ENCODE measurements around the gene POLR1A.

DNA sequence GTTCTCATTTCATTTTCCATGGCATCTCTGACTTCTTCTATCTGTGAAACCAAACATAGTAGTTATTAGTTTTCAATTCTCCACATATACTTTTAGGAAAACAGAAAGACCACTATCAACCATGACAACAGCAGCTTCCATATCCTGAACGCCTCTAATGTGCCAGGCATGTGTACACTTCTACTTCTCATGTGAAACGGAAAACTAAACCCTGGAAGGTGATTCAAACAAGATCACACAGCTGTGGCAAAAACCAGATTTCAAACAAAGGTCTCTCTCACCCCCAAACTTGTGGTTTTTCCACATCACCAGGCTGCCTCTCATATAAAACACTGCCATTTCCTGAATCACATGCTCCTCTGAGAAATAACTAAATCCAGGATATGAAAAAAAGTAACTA lies 42.1 kb upstream of the POLR1A start:
- TF ChIP-seq, protein P1, sequence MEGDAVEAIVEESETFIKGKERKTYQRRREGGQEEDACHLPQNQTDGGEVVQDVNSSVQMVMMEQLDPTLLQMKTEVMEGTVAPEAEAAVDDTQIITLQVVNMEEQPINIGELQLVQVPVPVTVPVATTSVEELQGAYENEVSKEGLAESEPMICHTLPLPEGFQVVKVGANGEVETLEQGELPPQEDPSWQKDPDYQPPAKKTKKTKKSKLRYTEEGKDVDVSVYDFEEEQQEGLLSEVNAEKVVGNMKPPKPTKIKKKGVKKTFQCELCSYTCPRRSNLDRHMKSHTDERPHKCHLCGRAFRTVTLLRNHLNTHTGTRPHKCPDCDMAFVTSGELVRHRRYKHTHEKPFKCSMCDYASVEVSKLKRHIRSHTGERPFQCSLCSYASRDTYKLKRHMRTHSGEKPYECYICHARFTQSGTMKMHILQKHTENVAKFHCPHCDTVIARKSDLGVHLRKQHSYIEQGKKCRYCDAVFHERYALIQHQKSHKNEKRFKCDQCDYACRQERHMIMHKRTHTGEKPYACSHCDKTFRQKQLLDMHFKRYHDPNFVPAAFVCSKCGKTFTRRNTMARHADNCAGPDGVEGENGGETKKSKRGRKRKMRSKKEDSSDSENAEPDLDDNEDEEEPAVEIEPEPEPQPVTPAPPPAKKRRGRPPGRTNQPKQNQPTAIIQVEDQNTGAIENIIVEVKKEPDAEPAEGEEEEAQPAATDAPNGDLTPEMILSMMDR (IDR thresholded peaks at IDR 0.05; ENCODE audit: low read depth, low read length, missing input control): no peak
- TF ChIP-seq RAD21 (IDR thresholded peaks at IDR 0.05): no peak
- TF ChIP-seq, protein P2, sequence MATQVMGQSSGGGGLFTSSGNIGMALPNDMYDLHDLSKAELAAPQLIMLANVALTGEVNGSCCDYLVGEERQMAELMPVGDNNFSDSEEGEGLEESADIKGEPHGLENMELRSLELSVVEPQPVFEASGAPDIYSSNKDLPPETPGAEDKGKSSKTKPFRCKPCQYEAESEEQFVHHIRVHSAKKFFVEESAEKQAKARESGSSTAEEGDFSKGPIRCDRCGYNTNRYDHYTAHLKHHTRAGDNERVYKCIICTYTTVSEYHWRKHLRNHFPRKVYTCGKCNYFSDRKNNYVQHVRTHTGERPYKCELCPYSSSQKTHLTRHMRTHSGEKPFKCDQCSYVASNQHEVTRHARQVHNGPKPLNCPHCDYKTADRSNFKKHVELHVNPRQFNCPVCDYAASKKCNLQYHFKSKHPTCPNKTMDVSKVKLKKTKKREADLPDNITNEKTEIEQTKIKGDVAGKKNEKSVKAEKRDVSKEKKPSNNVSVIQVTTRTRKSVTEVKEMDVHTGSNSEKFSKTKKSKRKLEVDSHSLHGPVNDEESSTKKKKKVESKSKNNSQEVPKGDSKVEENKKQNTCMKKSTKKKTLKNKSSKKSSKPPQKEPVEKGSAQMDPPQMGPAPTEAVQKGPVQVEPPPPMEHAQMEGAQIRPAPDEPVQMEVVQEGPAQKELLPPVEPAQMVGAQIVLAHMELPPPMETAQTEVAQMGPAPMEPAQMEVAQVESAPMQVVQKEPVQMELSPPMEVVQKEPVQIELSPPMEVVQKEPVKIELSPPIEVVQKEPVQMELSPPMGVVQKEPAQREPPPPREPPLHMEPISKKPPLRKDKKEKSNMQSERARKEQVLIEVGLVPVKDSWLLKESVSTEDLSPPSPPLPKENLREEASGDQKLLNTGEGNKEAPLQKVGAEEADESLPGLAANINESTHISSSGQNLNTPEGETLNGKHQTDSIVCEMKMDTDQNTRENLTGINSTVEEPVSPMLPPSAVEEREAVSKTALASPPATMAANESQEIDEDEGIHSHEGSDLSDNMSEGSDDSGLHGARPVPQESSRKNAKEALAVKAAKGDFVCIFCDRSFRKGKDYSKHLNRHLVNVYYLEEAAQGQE (IDR thresholded peaks at IDR 0.05): no peak
- no peak for TF ChIP-seq GABPA (IDR thresholded peaks at IDR 0.05 in 1 of 2, conservative IDR thresholded peaks at IDR 0.05 in 1 of 2)
- no peak for TF ChIP-seq EGR1 (IDR thresholded peaks at IDR 0.05; ENCODE audit: low read depth in 2 of 2)
- no peak for TF ChIP-seq YY1 (IDR thresholded peaks at IDR 0.05)
- TF ChIP-seq, protein P3, sequence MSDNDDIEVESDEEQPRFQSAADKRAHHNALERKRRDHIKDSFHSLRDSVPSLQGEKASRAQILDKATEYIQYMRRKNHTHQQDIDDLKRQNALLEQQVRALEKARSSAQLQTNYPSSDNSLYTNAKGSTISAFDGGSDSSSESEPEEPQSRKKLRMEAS (IDR thresholded peaks at IDR 0.05): no peak
